OCI-M2 (cell line): ENCODE measurements around the gene FAM170B.

Experiments
- DNase-seq: peaks from one replicate; lab custom pipeline; 2025; ENCODE audit not compliant: unreplicated experiment; lab: John Stamatoyannopoulos, UW

The FAM170B gene

DNA sequence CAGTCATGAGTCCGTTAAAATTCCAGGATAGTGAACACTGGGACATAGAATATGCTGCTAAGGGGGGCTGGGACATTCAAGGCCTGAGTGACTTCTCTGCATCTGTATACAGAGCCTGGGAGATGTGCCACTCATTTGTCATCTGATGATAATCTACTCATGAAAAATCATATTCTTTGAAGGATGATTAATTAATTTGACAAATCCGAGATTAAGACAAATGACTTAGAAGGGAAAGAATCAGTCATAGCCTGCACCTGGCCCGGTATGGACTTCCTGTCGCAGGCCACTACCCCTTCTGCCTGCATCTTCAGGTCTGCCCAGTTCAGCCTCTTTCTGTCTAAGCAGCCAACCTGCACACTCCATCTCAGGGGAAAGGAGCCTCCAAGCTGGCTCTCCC lies 18.8 kb upstream of the FAM170B start:
- no peak for DNase-seq

DNA sequence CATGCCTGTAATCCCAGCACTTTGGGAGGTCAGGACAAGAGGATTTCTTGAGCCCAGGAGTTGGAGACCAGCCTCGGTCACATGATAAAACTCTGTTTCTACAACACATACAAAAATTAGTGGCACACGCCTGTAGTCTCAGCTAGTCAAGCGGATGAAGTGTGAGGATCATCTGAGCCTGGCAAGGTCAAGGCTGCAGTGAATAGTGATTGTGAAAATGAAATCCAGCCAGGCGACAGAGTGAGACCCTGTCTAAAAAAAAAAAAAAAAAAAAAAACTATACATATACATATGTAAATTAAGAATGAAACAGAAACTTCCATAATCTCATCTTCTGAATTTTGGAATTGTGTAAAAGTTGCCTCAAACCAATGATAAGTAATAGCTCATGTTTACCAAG lies 18.2 kb upstream of the FAM170B start:
- DNase-seq = no peak

DNA sequence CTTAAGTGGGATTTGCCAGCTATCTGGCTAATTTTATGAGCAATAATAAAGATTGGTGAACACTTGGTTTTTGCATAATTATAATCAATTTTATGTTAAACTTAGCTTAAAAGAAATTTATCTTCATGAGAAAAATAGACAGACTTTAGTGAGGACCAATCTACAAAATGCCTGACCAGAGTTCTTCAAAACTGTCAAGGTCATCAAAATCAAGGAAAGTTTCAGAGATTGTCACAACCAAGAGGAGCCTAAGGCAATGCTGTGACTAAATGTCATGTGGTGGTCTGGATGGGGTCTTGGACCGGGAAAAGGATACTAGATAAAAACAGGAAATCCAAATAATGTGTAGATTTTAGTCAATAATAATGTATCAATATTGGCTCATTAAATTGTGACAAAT lies 17.7 kb upstream of the FAM170B start:
- DNase-seq = no peak

DNA sequence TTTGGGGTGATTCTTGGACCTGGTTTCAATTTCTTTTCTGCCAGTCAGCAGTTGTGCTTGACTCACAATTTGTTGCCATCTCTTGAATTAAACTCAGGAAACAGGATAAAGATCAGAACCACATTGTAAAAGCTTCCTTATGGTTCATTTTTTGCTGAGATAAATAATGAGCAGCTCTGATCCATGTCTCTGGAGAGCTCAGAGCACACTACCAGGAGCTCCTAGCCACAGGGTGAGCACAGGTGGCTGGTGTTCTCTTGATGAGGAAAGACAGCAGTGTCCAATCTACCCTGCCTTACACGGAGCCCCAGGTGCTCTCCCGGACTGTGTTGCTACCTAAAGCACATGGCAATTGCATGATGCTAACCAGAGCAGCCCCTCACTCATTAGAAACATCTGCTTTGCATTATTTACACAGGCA lies 17.2 kb upstream of the FAM170B start:
- DNase-seq = no peak

DNA sequence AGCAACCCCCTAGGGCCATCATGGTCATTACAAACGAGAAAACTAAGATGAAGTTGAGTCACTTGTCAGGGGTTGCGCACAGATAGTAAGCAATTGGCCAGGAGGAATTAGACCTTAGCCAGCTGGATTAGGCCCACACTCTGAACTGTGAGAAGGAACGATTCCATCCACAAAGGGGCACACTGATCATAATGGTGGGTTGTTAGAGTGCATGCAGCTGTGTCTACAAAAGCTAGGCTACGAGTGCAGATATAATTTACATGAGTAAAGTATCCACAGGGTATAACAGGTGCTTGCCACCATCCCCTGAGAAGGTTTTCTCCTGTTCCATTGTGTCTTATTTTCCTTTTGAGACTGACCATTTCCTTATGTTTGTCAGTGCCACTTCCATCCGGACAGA lies 16.6 kb upstream of the FAM170B start:
- DNase-seq = no peak

DNA sequence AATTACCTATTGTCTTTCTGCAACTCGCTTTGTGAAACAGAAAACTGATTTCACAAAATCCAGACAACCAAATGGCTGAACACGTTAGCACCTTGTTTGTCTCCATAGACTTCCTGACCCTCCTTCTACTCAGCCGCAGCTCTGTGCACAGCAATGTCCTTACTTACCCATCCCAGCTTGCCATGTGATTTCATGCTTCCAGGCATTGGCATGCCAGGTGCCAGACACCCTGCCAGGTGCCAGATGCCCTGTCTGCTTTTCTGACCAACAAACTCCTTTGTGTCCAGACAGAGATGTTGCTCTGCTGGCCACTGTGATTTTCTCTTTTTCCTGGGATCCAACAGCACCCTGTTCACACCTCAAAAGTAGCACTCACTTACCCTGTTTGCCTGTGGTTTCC lies 16.1 kb upstream of the FAM170B start:
- no peak for DNase-seq

DNA sequence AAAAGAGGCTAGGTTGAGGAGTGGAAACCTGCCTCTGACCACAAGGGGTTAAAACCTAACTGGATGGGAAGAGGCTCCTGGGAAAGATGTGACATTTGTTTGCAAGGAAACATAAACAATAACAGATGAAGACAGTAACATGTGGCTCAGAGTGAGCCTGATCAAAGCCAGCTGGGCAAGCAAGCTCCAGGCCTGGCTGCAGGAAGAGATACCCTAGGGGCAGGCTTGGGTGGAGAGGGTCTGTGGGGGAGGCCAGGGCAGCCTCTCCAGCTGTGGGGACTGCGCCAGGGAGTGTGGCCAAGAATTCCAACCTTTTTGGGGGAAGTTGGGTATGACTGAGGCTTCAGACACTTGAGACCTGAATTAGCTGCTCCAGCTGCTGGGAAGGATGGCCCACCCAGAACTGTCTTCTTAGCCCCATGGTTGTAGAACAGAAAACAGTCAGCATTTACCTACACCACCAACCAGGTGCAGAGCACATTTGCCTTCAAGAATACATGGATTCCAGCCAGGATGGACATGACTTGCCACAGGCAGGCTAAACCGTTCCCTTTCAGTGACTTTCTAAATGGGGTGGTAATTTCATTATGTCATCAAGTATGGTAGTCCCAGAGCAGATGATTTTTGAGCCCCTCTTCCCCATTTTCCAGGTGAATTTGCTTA lies 10.4 kb upstream of the FAM170B start:
- DNase-seq = no peak

DNA sequence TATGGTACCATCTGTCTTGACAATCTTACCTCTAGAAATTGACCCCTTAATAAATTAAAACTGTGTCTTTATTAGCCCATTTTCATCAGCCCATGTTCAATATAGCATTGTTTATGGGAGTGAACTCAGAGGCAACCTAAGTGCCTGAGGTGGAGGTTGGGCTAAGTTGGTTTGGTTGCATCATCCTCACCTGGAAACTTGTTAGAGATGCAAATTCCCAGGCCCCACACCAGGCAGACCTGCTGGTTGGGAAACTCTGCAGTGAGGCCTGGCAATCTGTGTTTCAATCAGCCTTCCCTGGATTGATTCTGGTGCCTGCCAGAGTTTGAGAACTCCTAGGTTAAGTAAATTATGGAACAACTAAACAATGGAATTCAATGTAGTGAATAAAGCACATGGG lies 9.4 kb upstream of the FAM170B start:
- no peak for DNase-seq

DNA sequence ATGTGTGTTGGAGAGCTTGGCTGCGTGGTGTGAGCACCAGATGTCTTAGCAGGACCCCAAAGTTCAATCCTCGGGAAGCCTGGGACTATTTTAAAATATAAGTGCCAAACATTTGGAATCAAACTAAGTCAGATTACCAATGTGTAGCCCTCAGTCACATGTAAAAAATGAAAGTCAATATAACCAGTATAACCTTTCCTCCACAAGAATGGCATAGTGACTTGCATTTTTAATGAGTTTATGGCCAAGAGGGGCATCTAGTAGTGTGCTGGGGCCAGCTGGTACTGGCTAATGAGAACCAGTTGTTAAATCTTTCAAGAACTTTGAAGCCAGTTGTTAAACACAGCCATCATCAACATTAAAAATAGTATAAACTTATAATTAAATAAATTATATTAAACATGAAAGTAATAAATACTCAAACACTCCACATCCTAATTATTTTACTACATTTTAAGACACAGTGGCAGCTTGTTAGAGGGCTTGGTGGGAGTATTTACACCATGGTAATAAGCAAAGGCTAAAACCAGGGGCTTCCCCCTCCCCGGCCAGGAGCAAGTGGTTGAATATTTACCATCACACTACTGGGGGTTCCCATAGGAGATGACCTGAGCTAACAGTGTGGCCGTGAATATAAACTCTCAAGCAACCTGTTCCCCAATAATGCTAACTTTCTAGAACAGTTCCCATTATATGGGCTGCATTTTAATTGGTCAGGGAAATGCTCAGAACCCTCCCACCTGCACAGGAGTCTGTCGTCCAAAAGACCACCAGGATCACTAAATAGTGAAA lies 7.9 kb upstream of the FAM170B start:
- DNase-seq = no peak

DNA sequence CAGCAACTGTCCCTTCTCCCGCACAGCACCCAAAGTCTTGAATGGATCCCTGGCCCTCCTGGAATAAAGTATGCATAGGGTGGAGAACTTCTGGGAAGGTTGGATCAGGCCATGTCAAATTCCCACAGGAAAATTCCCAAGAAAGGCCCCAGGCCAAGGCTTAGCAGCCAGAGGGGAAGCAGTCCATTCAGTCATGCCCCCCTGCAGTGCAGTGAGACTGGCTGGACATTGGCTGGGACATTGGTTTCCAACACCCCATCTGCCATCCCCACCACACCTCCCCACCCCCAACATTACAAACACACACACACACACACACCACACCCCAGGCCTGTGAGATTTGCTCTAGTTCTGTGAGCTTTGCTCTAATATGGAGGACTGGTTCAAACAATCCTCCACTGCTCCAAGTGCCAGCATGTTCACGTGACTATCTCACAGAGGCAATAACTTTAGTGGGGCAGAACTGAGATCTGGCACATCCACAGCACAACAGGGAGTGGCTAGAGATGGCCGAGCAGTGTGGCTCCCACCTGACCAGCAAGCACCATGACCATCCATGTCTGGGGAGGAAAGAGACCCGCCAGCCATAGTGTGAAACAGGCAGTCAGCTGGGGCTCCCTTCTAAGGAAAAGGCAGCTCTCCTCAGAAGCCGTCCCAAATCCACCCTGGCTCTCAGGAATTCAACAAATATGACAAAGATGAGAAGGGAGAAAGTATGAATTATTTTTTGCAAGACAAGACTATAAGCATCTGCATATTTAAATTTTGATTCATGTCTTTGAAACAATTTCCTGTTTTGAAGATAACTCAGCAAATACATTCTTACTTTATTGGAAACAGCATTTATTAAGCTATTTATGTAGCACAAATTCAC lies 6.7 kb upstream of the FAM170B start:
- DNase-seq = no peak

DNA sequence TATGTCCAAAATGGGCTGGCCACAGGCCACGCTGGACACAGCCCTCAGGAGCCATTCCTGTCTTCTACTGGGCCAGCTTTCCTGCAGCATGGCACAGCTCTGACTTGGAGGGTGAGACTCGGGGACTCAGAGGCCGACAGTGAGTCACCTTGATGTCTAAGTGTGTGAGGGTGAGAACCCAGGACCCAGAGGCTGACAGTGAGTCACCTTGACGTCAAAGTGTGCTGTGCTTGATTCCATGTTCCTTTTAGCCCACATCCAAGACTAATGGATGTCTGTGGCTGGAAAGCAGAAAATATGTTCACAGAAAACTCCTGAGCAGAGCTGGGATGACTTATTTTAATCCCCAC lies 6.0 kb upstream of the FAM170B start:
- no peak for DNase-seq

DNA sequence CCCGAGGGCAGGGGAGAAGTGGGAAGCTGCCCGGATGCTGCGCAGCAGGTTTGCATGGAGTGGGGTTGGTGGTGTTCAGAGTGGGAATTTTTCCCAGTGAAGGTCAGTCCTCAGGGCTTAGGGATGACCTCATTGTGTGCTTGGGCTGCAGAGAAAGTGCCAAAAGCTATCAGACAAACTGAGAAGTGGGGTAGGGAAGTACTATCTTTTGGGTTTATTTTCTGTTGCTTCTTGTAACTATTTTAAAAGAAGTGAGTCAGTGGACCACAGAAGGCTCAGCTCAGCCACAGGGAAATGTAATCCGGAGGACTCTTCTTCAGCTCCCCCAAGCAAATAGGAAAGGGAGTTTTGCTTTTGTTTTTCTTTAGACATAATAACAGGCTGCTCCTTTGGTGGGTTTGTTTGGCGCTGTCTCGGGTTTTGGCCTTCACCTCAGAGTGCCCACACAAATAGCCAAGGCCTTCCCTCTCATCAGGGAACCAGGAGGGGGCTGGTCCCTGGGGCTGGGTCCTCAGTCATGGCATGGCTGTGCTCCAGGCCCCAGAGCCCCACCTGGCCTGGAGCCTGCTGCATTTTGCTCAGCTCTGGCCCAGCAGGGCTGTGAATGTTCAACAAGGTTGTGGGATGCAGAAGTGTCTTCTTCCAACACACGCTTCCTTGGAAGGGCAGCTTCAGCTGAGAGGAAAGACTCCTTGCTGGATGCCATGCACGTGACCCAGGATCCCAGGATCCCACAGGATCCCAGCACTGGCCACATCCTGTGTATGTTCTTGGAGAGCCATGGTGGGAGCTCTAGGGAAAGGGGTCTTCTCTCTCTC lies 5.4 kb upstream of the FAM170B start:
- DNase-seq = no peak

DNA sequence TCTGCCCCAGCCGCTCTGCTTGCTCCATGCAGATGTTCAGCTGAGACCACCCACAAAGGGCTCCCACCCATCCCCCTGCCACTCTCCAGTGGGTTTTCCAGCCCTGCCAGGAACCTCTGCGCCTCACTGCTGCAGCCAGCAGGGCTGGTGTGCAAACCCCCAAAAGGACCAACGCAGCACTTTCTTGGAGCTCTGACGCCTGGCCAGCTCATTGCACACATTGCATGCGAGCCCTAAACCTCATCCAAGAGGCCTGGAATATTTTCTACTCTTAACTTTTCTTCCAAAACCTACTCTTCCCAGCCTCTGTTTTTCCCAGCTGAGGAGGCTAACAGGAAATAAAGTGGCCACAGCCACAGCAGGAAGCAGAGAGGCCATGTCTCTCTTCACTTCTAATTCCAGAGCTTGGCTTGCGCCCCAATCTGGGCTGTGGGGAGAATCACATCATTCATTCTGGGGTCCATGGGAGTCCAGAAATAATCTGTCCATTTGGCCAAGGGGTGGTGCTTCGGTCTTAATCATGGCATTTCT lies 4.6 kb upstream of the FAM170B start:
- no peak for DNase-seq

DNA sequence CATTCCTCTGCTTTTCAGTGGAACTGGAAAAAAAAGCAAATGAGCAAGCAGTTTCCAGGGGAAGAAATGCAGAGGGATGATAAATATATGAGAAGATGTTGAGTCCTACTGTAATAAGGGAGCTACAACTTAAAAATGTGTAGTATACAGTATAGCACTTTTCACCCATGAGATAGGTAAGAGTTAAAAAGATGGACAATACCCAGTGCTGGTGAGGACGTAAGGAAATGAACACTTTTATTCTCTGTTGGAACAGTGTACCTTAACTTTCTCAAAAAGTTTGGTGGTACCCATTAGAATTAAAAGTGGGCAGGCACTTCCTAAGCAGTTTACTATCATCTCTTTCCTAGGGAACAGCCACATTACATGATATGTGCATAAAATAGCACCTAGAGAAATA lies 2.7 kb upstream of the FAM170B start:
- DNase-seq = no peak

DNA sequence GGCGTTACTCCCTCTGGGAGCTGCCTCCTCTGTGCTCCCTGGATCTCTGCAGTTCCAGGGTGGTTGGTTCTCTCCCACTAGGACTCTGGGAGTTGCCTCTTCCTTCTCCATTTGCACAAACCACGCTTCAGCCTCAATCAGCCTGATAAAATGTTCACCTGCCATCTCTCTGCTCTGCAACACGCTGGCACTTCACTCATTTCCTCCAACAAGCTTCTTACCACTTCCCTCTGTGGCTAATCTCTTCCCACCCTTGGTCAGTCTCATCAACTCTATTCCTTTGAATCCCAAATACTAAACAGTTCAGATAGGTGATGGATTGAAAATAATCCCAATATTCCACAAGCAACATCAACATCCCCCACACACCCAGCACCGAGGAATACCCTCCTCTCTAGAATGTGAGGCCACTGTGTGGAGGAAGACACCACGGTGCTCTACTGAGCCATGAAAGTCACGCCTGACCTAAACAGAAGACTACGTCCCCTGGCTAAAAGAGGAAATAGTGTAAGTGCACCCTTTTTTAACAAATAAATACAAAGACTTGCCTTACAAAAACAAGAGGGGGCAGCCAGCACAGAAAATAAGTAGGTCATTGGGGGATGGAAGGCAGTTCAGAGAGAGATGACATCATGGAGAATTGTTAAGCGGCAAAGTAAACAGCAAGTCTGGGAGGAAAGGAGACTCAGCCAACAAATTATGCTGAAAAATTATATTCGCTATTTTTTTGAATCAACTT lies 1.9 kb upstream of the FAM170B start:
- DNase-seq = no peak

DNA sequence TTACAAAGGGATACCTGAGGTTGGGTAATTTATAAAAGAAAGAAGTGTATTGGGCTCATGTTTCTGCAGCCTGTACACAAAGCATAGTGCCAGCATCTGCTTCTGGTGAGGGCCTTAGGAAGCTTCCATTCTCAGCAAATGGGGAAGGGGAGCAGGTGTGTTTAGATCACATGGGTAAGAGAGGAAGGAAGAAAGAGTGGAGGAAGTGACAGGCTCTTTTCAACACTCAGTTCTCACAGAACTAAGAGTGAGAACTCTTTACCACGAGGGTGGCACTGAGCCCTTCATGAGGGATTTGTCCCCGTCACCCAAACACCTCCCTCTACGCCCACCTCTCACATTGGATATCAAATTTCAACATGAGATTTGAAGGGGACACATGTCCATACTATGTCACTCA lies 506 bp upstream of the FAM170B start:
- DNase-seq = no peak

DNA sequence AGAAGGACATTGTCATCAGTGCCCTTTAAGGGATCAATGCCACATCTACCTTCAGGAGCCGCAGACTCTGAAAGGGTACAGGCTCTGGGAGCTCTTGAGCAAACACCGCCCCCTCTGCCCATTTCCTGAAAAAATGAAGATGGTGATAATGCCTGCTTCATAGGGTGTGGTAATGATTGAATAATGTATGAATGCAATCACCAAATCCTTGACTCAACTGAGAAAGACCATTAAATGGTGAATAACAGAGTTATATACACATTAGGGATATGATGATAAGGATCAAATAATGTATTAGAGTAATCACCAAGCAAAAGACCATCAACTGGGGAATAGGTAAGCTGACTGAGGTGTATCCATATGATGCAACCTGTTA lies 1.5 kb downstream of the FAM170B start:
- no peak for DNase-seq

DNA sequence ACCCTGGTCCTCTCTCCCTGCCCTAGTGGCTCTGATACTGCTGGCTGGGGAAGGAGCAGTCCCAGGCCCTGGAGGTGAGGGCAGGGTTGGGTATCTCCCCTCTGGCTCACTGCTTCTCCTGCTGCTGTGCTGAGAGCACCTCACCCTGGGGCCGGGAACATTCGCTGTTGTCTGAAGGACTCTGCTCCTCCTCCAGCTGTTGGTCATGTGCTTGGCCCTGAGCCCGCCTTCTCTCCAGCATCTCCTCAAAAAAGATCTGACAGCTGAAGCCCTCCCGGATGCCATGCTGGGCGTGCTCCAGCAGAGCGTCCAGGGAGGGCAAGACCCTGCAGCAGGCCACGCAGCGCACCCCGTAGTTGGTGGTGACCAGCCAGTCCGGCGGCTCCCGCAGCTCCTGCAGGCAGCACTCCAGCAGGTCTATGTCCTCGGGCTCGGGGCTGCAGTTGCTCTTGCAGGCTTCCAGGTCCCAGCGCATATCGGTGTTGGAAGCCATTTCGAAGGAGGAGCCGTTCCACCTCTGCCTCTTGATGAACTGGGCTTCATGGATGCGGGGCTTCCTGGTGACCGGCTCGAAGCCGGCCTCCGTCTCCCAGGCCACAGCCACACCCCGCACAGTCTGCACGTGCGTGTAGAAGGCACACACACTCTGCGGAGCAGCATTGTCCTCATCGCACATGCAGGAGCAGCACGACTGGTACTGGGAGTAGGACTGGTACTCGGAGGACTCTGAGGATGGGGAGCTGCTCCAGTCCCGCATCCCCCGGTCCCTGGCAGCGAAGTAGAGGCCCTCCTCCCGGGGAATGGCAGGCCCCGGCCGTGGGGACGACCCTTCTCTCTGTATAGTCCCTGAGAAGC lies 2.1 kb downstream of the FAM170B start:
- DNase-seq = no peak

DNA sequence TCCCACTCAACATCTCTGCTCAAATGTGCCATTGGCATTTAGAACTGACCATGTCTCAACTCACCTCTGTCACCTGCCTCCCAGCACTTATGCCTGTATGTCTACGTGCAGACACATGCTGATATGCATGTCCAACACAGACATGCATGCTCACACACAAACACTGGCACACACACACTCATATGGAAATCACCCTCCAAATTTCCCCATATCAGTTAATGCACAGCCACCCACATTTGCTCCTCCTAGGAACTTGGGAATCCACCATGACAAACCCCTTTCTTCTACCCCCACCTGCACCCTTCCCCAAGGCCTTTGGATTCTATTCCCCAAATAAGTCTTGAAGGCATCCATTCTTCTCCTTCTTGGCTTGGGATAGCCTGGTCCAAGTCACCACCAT lies 4.4 kb downstream of the FAM170B start:
- DNase-seq = no peak
